Effector memory CD4-positive, alpha-beta T cell (primary cell): ENCODE results near the gene BPI.

Source experiments
- DNase-seq, 3 donors: peaks; one replicate each; pipeline ENCODE4 v3.0.0-alpha.2; 2020
- H3K27ac ChIP-seq: 2 replicates; pipeline ENCODE4 v1.7.0; 2013; ENCODE audit warnings: mild to moderate bottlenecking, low read length, moderate library complexity; ENCODE audit not compliant: insufficient read depth, poor library complexity, severe bottlenecking
- H3K27me3 ChIP-seq: replicated peaks from 2 replicates; pipeline ENCODE4 v1.7.0; 2013; ENCODE audit warnings: mild to moderate bottlenecking, low read length; ENCODE audit not compliant: insufficient read depth, control insufficient read depth, poor library complexity, severe bottlenecking
- H3K36me3 ChIP-seq: 2 replicates; pipeline ENCODE4 v1.7.0; 2013; ENCODE audit warnings: mild to moderate bottlenecking, low read length, moderate library complexity; ENCODE audit not compliant: control insufficient read depth, insufficient read depth
- H3K4me1 ChIP-seq: 2 replicates; pipeline ENCODE4 v1.7.0; 2013; ENCODE audit warnings: low read length, mild to moderate bottlenecking; ENCODE audit not compliant: control insufficient read depth, insufficient read depth, poor library complexity, severe bottlenecking
- H3K4me3 ChIP-seq: 2 replicates; pipeline ENCODE4 v1.7.0; 2013; ENCODE audit warnings: low read length, low read depth, mild to moderate bottlenecking; ENCODE audit not compliant: insufficient read depth, poor library complexity, severe bottlenecking
- H3K9me3 ChIP-seq: 2 replicates; pipeline ENCODE4 v1.7.0; 2013; ENCODE audit warnings: mild to moderate bottlenecking, low read length, moderate library complexity; ENCODE audit not compliant: control insufficient read depth

Gene BPI

GRCh38 chr20:38266426-38266825 is 37.5 kb upstream of the BPI start:
- Histone ChIP-seq H3K27me3 (peaks cover 3% of the 10 kb centered on the region), H3K4me3 (no peak overlapping the region), H3K9me3 (no peaks in the 10 kb centered on the region), H3K36me3 (no peaks in the 10 kb centered on the region), H3K27ac (no peak overlapping the region), H3K4me1 (no peaks in the 10 kb centered on the region)
- DNase-seq: no peak

GRCh38 chr20:38267296-38267695 is 36.7 kb upstream of the BPI start:
- Histone ChIP-seq H3K36me3 (no peaks in the 10 kb centered on the region), H3K27ac (no peak overlapping the region), H3K4me3 (no peak overlapping the region), H3K27me3 (peaks cover 3% of the 10 kb centered on the region), H3K4me1 (no peaks in the 10 kb centered on the region), H3K9me3 (no peaks in the 10 kb centered on the region)
- no peak for DNase-seq

DNA sequence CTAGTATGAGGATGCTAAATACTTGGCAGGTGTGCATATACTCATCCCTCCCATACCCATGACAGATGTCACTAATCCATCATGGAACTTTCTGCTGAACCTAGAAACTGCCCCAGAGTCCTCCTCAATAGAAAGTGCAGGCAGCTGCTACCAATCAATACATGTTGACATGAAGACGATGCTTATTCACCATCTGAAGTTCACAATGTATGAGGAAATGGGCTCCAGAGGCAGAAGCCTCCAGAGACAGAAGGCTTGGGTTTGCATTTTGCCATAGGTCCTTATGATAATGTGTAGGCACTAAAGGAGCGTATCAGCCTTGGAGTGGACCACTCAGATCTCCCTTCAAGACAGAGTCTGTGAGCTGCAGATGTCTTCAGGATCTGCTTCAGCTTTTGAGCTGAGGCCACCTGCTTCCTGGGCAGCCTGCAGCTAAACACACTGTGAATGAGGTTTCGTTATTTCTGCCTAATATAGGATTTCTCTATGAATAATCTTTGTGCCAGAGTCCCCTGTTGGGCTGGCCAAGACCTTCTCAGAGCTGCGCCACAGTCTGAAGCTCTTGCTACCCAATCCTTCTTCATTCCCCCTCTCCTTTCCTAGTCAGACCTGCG is 35.9 kb upstream of the BPI start:
- Histone ChIP-seq H3K4me1 (no peaks in the 10 kb centered on the region), H3K27ac (no peak overlapping the region), H3K27me3 (peaks cover 3% of the 10 kb centered on the region), H3K9me3 (no peaks in the 10 kb centered on the region), H3K4me3 (no peak overlapping the region), H3K36me3 (no peaks in the 10 kb centered on the region)
- DNase-seq: no peak

DNA sequence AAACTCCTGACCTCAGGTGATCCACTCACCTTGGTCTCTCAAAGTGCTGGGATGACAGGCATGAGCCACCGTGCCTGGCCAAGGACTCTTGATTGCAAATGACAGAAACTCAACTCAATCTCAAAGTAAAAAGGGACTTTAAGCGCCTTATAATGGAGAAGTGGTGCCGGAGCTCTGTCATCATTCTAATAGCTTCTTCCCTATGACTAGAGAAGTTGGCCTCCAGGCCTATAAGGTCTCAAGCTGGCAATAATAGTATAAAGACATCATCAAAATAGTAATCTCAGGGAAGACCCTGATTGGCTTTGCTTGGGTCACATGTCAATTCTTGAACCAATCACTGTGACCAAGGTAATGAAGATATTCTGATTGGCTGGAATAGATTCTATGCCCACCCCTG is 34.9 kb upstream of the BPI start:
- Histone ChIP-seq H3K4me1 (no peaks in the 10 kb centered on the region), H3K27me3 (peaks cover 3% of the 10 kb centered on the region), H3K9me3 (no peaks in the 10 kb centered on the region), H3K4me3 (no peak overlapping the region), H3K36me3 (no peaks in the 10 kb centered on the region), H3K27ac (no peak overlapping the region)
- no peak for DNase-seq

- Histone ChIP-seq H3K36me3 (no peaks in the 10 kb centered on the region), H3K4me1 (no peaks in the 10 kb centered on the region), H3K27me3 (peaks cover 3% of the 10 kb centered on the region), H3K4me3 (no peak overlapping the region), H3K27ac (no peak overlapping the region), H3K9me3 (no peaks in the 10 kb centered on the region)
- no peak for DNase-seq
Measured at GRCh38 chr20:38269715-38270114, 34.2 kb upstream of the BPI start.

DNA sequence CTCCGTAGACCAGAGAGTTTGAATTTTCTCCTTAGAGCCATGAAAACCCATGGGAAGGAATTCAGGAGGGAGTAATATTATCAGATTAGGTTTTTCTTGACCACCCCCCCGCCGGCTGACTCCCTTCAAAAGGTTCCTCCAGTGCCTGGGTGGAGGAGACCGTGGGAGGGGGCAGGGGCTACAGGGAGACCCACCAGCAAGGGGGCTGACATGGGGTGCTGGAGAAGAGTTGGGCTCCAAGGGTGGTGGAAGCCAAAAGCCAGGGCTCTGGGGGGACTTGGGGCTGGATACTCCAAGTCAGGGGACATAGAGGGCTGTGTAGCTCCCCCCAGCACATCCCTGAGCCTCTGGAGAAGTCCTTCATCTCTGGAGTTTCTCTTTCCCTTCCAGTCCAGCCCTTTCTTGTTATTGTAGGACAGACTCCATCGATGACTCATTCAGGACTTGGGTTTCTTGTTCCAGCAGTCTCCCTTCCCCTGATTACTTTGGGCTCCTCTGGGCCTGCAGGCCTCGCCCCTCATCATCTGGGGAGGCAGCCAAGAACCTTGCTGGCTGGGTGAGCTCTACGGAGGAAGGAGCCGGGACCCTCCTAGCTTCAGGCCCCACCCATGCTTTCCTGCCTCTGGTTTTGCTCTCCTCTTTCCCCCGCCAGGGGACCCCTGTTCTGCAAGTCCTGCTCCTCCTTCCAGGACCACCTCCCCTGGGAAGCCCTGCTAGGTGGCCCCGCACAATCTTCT is 32.9 kb upstream of the BPI start:
- Histone ChIP-seq H3K27ac (no peak overlapping the region), H3K4me1 (no peaks in the 10 kb centered on the region), H3K36me3 (no peaks in the 10 kb centered on the region), H3K27me3 (peaks cover 3% of the 10 kb centered on the region), H3K4me3 (no peak overlapping the region), H3K9me3 (no peaks in the 10 kb centered on the region)
- no peak for DNase-seq

- H3K36me3 ChIP-seq: no peaks in the 10 kb centered on the region
- no peak for DNase-seq
- H3K4me3 ChIP-seq: no peak overlapping the region
- H3K27me3 ChIP-seq: peaks cover 3% of the 10 kb centered on the region
- H3K27ac ChIP-seq: no peak overlapping the region
- no peaks in the 10 kb centered on the region for H3K9me3 ChIP-seq
- no peaks in the 10 kb centered on the region for H3K4me1 ChIP-seq
Measured at GRCh38 chr20:38271608-38272120, 32.3 kb upstream of the BPI start.

DNA sequence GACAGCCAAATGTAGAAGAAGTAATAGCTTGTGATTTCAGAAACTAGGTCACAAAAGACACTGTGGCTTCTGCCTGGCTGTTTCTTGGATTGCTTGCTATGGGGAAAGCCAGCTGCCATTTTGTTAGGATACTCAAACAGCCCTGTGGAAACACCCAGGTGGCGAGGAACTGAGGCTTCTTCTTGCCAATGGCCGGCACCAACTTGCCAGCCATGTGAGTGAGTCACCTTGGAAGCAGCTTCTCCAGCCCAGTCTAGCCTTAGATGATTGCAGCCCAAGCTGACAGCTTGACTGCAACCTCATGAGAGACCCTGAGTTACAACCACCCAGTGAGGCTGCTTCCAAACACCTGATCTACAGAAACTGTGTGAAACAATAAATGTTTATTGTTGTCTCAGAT is 31.6 kb upstream of the BPI start:
- no peak overlapping the region for H3K4me3 ChIP-seq
- no peaks in the 10 kb centered on the region for H3K36me3 ChIP-seq
- peaks cover 3% of the 10 kb centered on the region for H3K27me3 ChIP-seq
- no peak overlapping the region for H3K27ac ChIP-seq
- no peaks in the 10 kb centered on the region for H3K4me1 ChIP-seq
- no peaks in the 10 kb centered on the region for H3K9me3 ChIP-seq
- no peak for DNase-seq

DNA sequence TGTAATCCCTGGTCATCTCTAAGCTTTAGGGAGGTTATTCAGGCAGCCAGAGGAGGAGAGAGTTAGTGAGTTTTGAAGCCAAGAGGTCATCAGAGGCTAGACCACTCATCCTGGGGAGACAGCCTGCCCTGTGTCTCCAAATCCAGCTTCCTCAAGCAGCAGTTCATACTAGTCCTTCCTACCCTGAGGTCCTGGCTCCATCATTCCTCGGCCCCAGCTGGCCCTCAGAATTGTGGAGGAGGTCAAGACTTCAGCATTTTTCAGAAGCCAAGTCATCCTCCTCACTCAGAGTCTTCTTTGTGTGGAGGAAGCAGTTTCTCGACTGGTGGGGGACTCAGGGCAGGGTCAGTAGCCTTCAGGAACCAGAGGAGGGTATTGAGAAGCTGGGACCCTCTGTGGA is 31.0 kb upstream of the BPI start:
- Histone ChIP-seq H3K36me3 (no peaks in the 10 kb centered on the region), H3K27me3 (peaks cover 3% of the 10 kb centered on the region), H3K27ac (no peak overlapping the region), H3K4me1 (no peaks in the 10 kb centered on the region), H3K4me3 (no peak overlapping the region), H3K9me3 (no peaks in the 10 kb centered on the region)
- no peak for DNase-seq

GRCh38 chr20:38275815-38276550 is 28.0 kb upstream of the BPI start:
- no peak for DNase-seq
- H3K9me3 ChIP-seq: no peaks in the 10 kb centered on the region
- no peak overlapping the region for H3K27ac ChIP-seq
- H3K4me1 ChIP-seq: no peaks in the 10 kb centered on the region
- no peaks in the 10 kb centered on the region for H3K27me3 ChIP-seq
- no peak overlapping the region for H3K4me3 ChIP-seq
- H3K36me3 ChIP-seq: no peaks in the 10 kb centered on the region
